GM18870 (cell line): ENCODE measurements around the gene COL5A1.

ENCODE experiments used
- ATAC-seq: cut with Tn5 transposase; IDR thresholded peaks from one replicate; pipeline ENCODE4 v1.9.1; 2021; ENCODE audit warnings: moderate library complexity; ENCODE audit not compliant: unreplicated experiment

Gene COL5A1

DNA sequence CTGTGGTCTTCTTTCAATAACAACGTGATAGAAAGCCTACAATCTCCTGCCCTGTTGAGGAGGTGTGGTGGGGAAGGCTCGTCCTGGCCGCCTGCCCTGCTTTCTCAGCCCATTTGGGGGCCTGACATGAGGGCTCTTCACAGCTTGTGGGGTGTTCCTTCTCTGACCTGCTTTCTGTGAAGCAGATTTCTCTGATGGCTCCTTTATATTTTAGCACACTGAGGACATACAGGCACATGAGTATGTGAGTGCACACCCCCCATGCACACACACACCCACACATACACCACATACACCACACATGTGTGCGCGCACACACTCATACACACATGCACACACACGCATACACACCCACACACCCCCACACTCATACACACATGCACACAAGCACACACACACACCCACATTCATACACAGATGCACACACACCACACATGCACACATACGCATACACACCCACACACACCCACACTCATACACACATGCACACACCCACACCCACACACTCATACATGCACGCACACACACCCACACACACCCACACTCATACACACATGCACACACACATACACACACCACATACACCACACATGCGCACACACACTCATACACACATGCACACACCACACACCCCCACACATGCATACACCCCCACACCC lies 117.5 kb downstream of the COL5A1 start:
- no peak for ATAC-seq

DNA sequence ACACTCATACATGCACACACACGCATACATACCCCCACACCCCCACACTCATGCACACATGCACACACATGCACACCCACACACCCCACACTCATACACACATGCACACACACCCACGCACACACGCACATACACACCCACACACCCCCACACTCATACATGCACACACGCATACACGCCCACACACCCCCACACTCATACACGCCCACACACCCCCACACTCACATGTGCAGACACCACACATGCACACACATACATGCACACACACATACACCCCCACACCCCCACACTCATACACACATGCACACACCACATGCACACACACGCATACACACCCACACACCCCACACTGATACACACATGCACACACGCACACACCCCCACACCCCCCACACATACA lies 118.3 kb downstream of the COL5A1 start:
- ATAC-seq = no peak

DNA sequence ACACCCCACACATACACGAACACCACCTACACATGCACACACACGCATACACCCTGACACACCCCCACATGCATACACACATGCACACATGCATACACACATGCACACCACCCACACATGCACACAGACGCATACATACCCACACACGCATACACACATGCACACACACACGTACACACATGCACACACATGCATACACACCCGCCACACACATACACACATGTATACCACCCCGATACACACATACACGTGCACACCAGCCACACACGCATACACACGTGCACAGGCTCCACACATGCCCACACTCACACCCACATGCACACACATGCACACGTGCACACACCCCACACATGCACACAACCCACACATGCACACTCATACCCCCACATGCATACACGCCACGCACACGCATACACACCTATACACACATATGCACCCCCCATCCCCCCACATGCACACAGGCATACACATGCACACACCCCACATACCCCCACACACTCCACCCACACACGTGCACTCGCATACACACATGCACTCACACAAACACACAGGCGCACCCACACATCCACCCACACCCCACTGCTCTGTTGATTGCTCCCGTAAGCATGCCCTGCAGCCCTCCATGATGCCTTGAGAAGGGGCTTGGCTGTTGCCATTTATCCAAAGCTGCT lies 119.3 kb downstream of the COL5A1 start:
- ATAC-seq = no peak

DNA sequence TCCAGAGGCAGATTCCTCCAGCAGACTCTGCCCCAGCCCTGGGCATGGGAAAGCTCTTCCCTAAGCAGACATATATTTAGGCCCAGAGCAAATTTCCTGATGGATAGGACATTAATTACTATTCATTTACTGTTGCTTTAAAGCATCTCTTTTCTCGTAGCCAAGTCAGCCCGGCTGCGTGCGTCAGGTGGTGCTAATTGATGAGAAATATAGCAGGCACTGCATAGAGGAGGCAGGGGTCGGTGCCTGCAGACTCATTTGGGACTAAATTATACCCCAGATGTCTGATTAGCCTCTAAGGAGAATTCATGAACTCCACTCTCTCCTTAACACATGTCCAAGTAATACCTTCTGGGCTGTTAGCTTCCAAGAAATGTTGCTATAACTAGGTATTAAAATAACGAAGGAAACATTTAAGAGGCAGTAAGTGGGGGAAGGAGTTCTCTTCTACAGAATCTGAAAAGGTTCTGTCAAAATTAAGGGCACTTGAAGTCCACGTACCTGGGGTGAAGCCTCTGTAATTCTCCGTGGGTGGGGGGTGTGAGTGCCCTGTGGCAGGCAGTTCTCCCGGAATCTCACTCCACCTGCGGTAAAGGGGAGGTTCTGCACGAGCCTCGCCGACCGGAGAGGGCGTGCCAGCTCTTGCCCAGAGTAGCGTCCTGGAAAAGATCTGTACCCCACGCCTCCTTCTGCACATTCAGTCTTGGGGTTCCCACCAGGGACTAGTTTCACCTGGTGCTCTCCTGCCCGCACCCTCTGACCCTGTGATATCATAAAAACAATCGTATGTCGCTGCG lies 123.1 kb downstream of the COL5A1 start:
- no peak for ATAC-seq

DNA sequence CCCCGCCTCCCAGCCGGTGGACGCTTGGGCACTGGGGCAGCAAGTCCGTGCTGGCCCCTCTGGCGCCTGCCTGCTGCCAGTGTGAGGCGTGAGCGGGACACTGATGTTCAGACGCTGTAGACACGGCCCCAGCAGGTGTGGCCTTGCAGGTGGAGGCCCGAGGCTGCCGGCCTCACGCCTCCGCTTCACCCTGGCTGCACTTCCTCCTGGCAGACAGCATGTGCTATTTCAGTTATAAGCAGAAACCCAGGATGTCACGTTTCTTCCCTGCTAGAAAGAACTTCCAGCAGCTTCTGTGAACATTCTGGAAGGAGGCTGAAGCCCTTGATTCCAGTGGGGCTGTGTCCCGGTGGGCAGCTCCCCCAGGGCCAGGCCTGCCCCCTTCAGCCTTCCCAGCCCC lies 124.2 kb downstream of the COL5A1 start:
- ATAC-seq = no peak

DNA sequence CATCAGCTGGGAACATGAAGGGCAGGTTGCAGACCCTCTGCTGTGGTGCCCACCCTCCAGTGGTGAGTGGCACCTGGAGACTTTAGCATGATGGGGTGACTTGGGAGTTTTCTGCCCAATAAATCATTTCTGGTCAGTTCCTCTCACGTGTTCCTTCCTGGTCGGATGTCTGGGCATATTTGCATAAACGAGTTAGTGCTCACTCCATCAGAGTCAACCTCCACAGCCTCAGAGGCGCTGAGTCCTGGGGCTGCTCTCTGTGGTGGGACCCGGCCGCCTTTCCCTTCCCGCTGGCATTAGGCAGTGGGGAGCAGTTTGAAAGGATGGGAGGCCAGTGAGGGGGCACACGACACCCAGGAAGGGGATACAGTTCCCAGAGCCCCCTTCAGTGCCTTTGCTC lies 125.0 kb downstream of the COL5A1 start:
- ATAC-seq = no peak

DNA sequence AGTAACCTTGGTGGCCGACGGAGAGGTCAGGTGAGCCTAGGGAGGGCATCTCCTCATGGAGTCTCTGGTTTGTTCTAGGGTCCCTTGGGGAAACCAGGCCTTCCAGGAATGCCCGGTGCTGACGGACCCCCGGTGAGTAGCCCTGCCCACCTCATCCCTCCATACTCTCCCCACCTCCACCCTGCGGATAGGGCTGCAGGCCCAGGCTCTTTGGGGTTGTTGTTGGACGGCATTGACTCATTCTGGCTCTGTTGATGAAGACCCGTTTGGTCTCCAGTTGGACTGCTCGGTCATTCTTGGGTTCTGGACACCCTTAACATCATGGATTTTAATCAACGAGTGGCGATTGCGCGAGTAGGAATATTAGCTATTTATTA lies 126.7 kb downstream of the COL5A1 start:
- no peak for ATAC-seq

DNA sequence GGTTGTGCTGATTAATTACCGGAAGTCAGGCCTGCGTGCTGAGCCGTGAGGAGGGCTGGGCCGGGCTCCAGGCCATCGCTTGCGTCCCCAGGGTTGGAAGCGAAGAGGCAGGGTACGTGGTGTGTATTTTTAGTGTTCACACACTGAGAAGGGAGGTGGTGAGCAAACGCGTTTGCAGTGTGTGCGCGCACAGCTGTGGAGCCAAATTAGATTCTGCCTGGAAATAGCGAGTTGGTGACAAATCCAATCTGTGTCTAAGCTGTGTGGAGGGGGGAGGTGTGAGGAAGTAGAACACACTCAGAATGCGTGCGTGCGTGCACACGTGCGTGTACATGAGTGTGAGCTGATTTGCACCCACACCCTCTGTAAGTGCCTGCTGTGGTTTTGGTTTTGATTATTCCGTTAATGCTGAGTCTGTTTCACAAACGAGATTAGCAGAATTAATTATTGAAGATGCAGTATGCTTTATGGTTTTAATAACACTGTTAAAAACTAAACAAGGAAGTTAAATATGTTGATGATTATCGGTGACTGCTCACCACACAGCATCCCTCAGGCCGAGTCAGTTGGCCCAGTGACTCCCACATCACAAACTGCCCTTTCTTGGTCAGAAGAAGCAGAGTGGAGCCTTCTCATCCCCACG lies 127.2 kb downstream of the COL5A1 start:
- no peak for ATAC-seq

DNA sequence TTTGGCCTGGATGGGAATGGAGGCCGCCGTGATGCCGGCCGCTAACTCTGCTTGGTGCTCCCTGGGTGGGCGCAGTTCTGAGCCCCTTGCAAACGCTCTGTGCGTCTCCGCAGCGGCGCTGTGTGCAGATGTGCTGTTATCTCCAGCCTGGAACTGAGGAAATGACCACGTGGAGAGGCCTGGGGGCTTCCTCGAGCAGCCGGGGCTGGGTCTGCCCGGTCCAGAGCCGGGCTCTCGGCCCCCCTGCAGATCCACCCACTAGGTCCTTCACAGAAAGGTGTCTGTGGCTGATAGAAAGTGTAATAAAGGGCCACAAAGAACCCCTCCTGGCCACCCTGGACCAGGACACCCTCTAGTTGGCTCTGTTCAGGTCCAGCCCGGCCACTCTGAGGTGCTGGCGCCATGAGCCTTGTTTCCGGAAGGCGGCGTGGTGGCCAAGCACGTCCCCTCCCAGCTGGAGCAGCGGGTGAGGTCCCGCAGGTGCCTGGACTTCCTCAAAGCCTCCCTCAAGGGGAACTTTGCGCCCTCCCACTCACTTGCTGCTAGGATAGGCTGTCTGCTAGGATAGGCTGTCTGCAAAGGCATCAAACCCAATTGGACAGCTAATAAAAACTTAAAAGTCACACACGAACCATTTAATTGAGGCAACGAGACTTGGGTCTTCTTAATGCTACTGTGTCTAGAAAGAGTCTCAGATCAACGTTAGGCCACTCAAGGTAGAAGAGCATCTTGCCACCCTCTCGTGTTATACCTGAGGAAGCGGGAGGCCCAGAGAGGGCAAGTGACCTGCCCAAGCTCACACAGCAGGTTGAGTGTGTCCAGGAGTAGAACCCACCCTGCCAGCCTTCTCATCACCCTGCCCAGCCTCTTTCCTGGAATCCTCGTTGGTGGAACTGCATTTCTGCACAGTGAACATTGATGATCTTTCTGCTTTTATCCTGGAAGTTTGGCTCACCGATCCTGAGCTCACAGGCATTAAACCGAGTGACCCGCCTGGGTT lies 129.7 kb downstream of the COL5A1 start:
- no peak for ATAC-seq

DNA sequence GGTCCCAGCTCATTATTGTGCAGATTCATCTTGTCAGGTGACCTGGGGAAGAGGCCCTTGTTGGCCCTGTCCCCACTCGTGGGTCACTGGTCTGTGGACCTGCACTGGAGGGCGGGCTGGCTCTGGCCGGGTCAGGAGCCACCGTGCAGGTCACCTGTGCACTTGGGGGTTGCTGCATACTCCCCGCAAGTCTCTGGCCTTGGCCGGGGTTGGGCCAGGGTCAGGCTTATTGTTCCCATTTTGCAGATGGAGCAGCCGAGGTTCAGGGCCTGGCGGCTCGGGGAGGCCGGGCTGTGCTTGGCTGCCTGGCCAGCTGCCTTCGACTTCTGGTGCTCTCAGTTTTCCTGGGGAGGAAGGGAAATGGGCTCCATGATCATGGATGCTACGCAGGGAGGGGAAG lies 130.7 kb downstream of the COL5A1 start:
- ATAC-seq = no peak

DNA sequence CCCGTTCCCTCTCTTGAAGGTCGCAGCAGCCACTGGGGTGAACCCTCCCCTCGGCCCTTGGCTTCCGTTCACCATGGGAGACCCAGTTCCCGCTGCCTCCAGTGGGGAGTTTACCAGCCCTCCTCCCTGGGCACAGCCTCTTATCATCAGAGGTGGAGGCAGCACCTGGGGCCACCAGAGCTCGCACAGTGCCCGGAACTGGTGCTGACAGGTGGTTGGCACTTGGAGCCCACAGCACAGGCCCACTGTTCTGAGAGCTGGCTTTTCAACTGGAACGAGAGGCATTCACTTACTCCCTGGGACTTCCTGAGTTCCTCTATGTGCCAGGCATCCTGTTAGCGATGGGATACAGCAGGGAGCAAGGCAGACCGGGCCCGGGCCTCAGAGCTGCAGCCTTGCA lies 132.2 kb downstream of the COL5A1 start:
- no peak for ATAC-seq

DNA sequence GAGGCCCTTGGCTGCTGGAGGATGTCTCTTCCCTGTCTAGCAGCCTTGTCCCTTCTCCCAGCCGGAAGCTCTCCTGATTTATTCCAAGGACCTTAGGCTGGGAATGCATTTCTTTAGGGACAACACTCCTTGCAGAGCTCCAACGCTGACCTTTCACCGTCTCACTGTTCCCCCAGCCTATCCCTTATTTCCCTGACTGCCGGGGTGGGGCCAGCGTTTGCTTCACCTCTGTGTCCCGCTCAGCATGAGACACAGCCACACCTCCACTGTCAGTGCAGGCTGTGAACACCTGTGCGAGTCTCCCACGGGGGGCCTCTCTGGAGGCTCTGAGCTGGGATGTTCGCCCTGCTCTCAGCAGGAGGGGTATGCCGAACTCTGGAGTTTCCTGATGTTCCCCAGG lies 132.8 kb downstream of the COL5A1 start:
- no peak for ATAC-seq

DNA sequence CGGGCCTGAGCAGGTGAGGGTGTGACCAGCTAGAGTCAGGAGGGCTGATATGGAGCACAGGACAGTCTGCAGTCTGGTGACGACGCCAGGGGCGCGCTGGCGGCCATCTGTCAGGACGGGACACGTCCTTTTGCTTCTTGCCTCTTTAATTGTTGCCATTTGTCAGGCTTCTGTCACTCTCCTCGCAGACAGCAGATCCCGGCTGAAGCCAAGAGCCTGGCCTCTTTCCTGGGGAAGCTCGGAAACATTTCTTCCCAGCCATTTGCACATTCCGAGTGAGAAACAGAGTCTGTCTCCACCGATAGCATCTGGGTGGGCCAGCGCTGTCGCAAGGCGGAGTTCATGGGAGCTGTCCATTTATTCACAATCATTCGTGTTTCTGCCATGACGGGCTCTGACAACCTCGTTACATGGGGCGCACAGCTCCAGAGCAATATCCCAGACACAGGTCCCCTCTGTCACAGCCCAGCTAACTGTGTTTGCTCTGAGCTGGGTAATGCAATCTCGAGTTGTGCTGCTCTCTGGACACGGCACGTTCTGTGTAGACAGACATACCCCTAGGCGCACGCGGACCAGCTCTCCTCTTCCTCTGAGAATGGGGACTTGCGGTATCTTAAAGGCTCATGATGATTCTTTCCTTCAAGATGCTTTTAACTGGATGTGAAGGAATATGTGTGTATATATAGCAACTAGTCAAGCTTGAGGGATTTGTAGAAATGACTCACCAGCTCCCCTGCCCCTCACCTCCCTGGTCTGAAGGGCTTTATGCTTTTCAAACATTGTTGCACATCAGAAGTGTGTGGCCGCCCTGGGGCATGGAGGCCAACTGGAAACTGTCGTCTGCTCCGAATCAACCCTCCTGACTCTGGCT lies 133.7 kb downstream of the COL5A1 start:
- no peak for ATAC-seq

DNA sequence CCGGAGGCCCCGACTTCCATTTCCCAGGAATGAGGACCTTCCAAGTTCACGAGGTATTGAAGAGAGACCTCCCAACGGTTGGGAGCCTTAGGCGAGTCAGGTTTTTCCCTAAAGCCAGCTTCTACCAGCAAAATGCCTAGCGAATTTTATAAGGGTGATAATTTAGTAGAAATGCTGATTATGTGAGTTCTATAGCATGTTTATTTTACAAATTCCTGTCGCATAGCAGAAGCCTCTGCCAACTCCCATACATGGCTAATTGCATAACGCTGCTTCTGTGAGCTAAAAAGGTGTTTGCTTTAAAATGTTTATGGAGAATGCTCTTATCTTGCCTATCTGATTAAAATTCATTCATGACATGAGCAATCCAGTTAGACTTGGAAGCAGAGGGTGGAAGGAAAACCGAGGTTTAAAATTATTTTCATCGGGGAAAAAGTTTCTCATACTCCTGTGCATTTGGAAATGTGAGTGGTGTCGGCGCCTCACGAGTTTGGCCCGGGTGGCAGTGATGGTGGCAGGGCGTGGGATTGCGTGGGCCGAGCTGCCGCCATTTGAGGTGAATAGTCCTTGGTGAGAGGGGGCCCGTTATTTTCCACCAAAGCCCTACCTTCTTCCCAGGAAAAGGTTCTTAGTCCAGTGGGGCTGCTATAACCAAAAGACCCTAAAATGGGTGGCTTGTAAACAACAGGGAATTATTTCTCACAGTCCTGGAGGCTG lies 134.6 kb downstream of the COL5A1 start:
- no peak for ATAC-seq

DNA sequence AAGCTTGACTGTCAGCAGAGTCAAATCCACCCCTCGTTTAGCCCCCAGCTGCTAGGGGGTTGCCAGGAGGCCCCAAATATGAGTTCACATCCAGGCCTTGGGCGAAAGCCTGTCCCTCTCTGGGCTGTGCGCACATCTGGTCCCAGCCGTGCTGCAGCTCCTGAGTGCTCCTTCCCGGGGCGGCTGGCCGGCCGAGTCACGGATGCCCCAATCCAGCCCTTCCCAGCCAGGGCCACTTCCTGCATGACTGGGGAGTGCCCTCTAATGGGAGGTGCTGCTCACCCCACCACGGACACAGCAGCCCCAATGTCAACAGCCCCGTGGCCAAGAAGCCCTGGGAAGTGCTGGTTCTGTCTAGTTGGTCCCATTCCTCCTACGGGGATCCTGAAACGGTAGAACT lies 135.6 kb downstream of the COL5A1 start:
- ATAC-seq = no peak

DNA sequence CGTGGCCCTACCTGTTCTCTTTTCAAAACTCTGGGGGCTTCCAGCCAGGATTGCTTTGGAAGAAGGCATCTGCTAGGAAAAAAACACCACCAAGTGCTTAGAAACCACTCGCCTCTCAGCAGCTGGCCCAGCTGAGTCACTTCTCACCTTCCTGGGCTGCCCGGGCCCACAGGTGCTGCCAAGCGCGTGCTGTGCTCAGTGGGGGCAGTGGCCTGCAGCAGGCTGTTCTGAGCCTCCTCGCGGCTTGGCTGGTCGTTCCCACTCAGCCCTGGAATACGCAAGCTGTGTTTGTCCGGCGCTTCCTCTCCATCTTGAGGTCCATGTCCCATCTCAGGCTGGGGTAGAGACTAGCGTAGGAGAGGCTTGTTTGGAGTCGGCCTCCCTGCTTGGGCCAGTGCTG lies 136.6 kb downstream of the COL5A1 start:
- ATAC-seq = no peak

DNA sequence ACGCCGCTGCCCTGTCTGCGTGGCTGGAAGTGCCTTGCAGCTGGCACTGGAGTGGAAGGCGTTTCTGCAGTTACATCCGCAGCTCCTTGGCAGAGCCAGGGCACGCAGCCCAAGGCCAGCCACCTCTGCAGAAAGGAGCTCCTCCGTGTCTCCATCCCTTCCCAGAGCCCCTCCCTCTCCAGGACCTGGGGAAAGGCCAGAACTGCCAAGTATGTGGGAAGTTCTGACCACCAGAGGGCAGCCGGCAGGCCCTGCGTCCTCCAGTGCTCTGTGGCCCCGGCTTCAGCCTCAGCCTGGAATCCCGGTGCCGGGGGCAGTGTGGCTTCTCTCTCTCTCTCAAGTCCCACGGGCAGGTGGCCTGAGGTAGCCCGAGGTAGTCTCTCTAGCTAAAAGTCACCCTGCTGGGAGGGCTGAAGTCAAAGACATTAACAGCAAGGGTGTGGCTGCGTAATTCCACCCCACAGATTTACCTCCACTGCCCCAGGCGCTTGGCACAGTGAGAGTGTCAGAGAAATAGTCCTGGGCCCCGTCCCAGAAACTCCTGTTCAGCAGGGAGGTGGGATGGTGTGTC lies 137.3 kb downstream of the COL5A1 start:
- ATAC-seq = no peak

DNA sequence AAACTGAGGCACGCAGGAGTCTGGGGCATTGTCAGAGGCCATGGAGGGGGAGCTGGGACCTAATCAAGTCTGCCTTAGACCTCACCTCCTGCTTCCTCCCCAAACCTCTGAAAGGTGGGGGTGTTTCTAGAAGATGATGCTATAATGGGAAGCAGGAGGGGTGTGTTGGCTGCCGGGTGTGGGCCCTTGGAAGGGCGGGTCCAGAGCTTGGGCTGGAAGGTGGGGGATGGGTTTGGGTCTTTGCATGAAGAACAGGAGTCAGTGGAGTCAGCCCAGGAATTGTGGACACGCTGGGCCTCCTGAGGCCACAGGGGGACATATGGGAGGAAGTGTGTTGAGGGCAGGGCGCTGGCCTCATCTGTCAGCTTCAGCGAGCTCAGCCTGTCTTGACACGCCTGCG lies 138.0 kb downstream of the COL5A1 start:
- ATAC-seq = no peak
